AG08395 (cell line): ENCODE measurements around the gene FDPS.
A peak's percentile ranks its signal among the peaks of the same experiment; 100 is the strongest.
"Not testable (repeated sequence)": the region's sequence is repeated elsewhere in the genome, so short reads cannot be mapped to it uniquely, and the experiment has no call there.

ENCODE experiments used
- DNase-seq: peaks from one replicate; pipeline ENCODE4 v3.0.0; 2012; ENCODE audit warnings: mixed read lengths, low spot score

The FDPS gene

DNA sequence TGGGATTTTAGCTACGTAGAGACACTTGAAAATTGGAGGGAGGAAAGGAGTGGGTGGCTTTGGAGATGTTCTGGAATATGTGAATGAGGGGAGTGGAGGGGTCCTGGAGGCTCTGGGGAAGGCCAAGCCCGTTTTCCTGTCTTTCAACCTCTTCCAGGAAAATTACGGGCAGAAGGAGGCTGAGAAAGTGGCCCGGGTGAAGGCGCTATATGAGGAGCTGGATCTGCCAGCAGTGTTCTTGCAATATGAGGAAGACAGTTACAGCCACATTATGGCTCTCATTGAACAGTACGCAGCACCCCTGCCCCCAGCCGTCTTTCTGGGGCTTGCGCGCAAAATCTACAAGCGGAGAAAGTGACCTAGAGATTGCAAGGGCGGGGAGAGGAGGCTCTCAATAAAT is 11.6 kb downstream of the FDPS start:
- no peak for DNase-seq

DNA sequence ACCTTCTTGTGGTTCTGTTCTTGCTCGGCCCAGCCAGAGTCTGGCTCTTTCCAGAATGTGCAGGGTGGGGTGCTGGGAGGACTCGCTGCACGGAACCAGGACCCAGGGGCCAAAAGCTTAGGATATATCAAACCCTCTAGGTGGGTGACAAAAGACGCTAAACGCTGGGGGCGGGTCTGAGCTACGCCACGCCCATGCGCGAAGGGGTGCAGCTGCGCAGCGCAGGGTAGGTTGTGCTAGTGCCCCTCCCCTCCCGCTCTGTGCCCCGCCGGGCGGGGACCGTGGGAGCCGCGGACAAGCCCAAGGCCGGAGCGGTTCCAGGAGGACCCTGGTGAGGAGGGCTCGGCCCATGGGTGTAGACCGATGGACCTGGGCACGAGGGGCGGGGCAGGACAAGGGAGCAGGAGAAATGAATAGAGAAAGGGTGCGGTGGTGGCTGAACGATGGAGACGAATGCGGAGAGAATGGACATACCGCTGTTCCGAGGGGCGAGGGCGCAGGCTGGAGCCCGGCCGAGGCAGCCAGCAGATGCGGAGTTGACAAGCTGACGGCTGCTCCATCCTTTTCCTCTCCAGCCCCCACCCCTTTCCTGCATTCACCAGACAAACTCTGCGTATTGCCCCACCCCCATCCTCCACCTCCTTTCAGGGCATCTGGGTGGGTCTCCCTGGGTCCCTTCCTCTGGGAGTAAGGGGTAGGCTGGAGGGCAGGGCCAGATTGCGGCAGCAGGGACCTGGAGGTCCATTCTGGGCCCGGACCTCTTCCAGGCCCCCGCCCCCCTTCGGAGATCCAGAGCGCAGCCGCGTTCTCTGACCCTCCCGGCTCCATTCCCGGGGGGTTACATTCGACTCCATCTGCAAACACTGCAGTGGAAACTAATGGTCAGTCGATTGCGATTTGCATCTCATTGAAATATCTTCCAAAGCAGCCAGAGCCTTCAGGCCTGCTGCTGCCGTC is 12.3 kb downstream of the FDPS start, which contains the start of gene RUSC1:
Gene RUSC1, plus strand, starts transcription at position 234 of the 957 bp plus-strand sequence. CDS start 880 bp downstream, outside the sequence.
- peak; percentile 79 for DNase-seq

DNA sequence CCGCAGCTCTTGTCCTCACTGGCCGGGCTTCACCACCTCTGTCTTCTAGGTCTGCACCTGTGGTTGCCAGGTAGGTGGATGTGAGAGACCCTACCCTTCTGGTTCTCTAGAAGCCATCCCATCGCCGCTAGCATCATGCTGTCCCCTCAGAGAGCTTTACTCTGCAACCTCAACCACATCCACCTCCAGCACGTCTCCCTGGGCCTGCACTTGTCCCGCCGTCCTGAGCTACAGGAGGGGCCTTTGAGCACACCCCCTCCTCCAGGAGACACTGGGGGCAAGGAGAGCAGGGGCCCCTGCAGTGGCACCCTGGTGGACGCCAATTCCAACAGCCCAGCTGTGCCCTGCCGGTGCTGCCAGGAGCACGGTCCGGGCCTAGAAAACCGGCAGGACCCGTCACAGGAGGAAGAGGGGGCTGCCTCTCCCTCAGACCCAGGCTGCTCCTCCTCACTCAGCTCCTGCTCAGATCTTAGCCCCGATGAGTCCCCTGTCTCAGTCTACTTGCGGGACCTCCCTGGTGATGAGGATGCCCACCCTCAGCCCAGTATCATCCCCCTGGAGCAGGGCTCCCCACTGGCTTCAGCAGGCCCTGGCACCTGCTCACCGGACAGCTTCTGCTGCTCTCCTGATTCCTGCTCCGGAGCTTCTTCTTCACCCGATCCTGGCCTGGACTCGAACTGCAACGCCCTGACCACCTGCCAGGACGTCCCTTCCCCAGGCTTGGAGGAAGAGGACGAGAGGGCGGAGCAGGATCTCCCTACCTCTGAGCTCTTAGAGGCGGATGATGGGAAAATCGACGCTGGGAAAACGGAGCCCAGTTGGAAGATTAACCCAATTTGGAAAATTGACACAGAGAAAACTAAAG is 13.2 kb downstream of the FDPS start:
- DNase-seq = no peak

DNA sequence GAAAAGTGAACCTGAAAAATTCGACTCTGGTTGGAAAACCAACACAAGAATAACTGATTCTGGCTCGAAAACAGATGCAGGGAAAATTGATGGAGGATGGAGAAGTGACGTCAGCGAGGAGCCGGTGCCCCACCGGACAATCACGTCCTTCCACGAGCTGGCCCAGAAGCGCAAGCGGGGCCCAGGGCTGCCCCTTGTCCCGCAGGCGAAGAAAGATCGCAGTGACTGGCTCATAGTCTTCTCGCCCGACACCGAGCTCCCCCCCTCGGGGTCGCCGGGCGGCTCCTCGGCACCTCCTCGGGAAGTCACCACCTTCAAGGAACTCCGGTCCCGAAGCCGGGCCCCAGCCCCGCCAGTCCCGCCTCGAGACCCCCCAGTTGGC is 13.9 kb downstream of the FDPS start:
- DNase-seq = peak; percentile 32

DNA sequence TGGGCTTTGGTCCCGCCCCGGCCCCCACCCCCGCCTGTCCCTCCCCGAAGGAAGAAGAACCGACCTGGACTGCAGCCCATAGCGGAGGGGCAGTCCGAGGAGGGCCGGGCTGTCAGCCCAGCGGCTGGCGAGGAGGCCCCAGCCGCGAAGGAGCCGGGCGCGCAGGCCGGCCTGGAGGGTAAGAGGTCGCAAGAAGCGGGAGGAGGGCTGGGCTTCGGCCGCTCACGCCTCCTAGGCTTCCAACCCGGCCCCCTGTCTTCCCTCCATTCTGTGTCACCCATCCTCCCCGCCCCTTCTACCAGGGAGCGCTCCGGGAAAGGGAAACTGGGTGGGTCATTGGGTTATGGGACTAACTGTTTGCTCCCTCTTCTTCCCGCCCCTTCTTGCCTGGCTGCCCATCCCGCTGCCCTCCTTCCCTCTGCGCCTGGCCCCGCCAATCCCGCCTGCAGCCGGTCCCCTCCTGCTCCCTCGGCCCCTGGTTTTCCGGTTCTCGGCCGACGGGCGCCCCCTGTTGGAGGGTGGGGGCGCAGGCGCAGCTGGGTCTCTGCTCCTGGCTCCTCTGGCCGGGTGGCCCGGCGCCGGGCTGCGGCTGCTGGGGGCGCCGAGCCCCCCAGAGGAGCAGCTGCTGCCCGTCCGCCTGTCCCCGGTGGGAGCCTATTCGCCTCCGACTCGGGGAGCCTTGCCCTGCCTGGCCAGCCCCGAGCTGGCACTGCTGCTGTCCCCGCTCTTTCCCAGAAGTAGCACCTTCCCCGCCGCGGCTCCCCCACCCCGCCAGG is 14.5 kb downstream of the FDPS start:
- peak; percentile 94 for DNase-seq

DNA sequence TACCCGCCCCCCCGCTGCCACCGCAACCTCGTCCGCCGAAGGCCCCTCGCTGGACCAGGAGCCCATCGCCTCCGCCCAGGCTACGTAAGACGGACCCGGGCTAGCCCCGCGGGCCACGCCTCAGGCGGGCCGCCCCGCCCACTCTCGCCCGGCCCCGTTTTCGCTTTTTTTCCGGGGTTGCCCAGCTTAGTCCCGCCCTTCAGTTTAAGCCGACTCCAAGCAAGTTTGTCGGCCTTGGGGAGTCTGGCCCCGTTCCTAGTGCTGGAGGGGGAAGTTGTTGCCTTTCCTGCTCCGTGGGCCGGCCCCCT is 15.0 kb downstream of the FDPS start:
- peak; percentile 86 for DNase-seq

DNA sequence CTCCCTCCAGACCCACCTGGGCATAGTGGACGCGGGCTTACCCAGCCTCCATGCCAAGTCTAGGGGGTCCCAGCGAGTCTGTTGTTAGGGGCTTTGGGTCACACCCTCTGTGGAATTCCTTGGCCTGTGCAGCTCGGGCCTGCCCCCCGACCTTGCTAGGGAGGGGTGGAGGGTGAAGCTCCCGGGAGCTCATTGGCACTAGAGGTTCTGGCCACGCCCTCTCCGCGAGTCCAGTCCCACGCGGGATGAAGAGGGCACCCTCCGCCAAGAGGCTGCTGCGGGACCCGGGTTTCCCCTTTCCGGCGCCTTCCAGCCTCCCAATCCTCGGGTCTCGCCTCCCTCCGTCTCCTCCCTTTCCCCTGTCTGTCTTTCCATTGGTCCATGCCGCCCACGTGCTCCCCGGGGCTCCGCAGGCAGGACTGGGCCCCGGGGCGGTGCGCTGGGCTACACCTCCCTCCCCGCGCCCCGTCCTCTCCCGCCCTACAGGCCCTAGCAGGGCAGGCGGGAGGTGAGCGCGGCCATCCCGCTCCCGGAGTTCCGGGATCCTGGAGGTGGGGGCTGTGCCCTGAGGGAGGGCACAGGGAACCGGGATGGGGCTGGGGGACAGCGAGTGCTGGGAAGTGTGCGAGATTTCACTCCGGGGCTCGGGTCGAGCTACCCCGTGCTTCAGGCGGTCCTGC is 15.5 kb downstream of the FDPS start:
- DNase-seq = peak; percentile 97

DNA sequence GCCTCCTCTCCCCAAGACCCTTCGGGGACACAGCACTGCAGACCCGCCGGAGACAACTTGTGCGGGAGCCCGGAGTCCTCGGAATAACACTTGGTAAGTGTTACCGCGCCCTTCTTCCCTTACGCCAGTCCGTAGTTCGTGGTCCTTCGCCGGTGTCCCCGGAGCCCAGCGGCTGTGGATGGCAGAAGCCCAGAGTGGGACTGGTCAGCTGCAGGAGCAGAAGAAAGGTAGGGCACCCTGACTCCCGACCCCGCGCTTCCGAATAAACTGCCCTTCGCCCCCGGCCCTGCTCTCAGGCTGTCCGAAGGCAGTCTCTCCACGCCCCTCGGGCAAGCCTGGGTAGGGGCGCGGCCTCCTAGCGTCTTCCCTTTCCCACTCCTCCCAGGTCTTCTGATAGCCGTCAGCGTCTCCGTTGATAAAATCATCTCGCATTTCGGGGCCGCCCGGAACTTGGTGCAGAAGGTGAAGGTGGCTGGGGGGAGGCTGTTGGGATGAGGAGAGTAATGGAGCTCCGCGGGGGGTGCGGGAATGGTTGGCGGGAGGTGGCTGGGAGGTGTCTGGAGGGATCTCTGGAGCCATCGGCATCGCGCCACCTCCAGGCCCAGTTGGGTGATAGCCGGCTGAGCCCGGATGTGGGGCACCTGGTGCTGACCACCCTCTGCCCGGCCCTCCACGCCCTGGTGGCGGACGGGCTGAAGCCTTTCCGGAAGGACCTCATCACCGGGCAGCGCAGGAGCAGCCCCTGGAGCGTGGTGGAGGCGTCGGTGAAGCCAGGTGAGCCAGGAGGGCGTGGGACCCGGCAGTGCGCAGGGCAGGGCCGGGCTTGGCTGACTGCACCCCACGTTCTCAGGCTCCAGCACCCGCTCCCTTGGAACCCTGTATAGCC is 16.3 kb downstream of the FDPS start:
- peak; percentile 65 for DNase-seq

DNA sequence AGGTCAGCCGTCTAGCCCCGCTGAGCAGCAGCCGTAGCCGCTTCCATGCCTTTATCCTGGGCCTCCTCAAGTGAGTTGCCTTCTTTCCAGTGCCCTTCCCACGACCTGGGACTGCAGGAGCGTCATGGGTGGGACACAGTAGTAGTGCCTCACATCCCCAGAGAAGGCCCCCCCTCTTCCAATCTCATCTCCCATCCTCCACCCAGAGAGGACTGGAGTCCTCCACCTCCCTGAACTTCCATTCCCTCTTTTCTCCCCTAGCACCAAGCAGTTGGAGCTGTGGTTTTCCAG is 16.9 kb downstream of the FDPS start:
- DNase-seq = no peak

DNA sequence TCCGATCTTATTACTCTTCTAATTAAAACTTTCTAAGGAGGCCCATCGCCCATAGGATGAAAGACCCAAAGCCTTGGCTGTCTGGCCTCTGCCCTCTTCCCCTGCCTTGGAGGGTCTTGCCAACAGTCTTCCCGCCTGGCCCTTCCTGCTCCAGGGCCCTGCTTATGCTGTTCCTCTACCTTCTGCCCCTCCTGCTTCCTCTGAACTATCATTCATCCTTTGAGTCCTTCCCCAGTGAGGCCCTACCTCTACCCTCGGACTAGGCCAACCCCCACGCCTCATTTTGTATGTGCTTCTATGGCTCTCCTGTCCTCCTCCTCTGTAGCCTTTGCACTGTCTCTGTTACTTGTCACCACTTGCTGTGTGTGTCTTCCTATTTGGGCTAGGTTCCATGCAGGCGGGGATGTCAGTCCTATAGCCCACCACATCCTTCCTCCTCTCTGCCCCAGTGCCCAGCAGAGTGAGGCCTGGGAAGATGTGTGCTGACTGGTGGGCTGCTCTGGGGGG is 17.4 kb downstream of the FDPS start:
- DNase-seq = no peak

DNA sequence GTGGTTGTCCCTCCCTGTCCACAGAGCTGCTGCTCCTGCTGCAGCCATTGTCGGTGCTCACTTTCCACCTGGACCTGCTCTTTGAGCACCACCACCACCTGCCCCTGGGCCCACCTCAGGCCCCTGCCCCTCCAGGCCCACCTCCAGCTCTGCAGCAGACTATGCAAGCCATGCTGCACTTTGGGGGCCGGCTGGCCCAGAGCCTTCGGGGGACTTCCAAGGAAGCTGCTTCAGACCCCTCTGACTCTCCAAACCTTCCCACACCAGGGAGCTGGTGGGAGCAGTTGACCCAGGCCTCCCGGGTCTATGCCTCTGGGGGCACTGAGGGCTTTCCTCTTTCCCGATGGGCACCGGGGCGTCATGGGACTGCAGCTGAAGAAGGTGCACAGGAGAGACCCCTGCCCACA is 18.0 kb downstream of the FDPS start:
- DNase-seq = no peak

DNA sequence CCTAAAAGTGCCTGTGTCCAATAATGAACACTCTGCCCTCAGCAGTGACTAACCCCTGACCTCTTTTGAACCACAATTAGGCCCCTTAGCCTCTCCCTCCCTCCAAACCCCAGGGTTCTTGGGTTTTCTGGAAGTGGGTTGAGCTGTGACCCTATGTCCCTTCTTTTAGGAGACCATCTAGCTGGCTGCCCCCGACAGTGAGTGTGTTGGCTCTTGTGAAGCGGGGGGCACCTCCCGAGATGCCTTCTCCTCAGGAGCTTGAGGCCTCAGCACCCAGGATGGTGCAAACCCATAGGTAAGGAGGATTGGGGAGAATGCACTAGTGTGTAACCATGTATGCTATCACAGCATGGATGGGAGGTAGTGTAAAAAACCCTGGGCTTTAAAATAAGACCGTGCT is 19.3 kb downstream of the FDPS start:
- DNase-seq = no peak

DNA sequence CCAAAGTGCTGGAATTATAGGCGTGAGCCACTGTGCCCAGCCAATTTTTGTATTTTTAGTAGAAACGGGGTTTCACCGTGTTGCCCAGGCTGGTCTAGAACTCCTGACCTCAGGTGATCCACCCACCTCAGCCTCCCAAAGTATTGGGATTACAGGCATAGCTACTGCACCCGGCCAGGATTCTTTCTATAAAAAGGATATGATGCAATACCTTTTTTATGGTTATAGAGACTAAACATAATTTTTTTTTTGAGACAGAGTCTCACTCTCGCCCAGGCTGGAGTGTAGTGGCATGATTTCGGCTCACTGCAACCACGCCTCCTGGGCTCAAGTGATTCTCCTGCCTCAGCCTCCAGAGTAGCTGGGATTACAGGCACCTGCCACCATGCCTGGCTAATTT is 20.2 kb downstream of the FDPS start:
- DNase-seq = not testable (repeated sequence)

DNA sequence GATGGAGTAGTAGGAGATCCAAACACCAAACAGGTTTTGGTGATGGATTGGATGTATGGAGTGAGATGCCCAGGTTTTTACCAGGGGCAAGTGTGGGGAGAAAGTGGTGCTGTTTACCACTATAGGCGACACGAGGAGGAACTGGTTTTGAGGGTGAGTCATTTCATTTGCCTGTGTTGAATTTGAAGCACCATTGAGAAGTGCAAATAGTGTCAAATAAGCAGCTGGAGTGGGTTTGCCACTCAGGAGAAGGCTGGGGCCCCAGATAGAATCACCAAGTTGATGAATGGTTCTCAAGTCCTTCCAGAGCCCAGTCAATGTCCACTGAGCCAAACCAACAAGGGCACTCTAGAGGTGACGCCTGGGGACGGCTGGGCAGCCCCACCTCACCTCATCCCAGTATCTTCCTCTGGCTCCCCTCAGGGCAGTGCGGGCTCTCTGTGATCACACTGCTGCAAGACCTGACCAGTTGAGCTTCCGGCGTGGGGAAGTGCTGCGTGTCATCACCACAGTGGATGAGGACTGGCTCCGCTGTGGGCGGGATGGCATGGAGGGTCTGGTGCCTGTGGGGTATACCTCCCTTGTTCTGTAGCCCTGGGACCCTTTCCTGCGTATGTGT is 21.4 kb downstream of the FDPS start:
- no peak for DNase-seq

DNA sequence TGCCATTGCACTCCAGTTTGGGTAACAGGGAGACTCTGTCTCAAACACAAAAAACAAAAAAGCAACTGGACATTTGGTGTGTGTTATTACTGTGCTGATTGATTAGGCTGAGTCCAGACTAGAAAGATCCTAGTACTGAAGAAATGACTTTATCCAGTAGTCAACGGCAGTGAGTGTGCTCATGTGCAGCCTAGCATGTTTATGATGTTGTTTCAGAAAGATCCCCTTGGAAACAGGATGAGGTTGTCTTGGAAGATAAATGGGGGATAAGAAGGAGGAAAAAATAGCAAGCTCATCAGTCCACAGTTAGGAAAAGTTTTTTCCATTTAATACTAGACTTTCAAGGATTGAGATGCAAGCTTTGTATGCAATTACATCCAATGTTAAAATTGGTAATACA is 26.3 kb downstream of the FDPS start:
- no peak for DNase-seq

DNA sequence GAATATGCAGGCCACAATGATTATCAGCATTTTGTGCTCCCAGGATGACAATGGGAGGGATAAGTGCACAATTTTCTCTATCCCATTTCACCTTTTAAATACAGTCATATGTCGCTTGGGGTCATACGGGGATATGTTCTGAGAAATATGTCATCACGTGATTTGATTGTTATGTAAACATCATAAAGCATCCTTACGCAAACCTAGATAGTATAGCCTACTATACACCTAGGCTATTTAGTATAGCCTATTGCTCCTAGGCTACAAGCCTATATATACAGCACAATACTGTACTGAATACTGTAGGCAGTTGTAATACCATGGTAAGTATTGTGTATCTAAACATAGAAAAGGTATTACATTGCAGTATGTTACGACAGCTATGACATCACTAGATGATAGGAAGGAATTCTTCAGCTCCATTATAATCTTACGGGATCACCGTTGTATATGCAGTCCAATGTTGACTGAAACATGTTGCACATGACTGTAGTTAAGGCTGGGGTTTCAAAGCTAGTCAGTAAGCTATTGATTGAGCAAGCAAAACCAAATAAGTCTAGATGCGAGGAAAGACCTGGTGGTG is 30.9 kb downstream of the FDPS start:
- no peak for DNase-seq

DNA sequence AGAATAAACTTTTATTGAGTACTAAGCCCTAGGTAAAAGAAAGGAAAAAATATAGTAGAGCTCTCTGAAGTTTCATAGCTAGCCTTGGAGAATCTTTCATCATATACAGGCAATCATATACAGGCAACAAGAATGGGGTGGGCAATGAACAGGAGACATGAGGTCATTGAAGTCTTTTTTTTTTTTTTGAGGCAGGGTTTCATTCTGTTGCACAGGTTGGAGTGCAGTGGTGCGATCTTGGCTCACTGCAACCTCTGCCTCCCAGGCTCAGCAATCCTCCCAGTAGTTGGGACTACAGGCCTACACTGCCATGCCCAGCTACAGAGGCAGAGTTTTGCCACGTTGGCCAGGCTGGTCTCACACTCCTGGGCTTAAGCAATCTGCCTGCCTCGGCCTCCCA is 34.2 kb downstream of the FDPS start:
- no peak for DNase-seq

DNA sequence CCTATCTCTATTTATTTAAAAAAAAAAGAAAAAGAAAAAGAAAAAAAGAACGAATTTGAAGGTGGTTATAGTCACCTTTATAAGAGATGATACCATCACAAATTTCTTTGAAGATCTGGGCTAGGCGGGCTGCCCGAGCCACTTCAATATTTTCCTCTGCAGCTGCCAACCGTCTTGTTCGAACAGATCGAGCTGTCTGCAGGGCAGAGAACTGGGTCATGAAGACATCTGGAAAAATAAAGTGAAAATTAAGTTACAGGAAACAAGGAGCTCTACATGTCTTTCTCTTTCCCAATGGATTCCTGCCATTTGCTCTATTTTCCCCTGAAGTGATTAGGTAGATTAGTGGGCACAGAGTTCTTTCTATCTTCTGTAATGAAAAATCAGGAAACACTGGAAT is 44.0 kb downstream of the FDPS start:
- no peak for DNase-seq

DNA sequence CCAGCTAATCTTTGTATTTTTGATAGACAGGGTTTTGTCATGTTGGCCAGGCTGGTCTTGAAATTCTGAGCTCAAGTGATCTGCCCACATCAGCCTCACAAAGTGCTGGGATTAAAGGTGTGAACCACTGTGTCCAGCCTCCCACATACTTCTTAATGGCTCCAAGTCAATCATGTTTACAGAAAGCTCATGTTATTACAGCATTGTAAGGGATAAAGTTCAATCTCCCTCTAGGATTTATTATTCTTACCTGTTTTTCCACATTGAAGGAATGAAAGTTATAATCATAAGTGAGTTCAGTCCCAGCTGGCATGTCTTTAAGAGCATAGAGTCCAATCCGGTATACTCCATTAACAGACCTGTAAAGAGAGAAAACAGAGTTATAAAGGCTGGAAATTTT is 51.4 kb downstream of the FDPS start:
- no peak for DNase-seq
